MCF 10A (cell line): ENCODE measurements around the gene USP13. TPM values are rescaled to one million over a fixed set of nuclear protein-coding genes. Genes with fewer than 3 reads are reported as not detected.

ENCODE experiments used
- BruUV-seq: library from RNA; stranded (reverse); fragments of 400-500 nt; replicated peaks from 2 replicates; lab custom pipeline; 2021; lab: Mats Ljungman, UMichigan
- CTCF ChIA-PET: fragments of 300-600 bp; sonication (Branson Sonifier 250); formaldehyde crosslinking; extraction: SDS; loops from one replicate; lab custom pipeline; 2021; ENCODE audit warnings: antibody characterized with exemption, inconsistent platforms; lab: Yijun Ruan, JAX
- POLR2A ChIA-PET: fragments of 300-600, 350-650 bp; sonication (Branson Sonifier 250); formaldehyde crosslinking; extraction: SDS; loops from one replicate; lab custom pipeline; 2020; ENCODE audit warnings: antibody characterized with exemption, inconsistent platforms; lab: Yijun Ruan, JAX
- DNase-seq: peaks from one replicate; pipeline ENCODE4 v3.0.0-alpha.2; 2018; ENCODE audit not compliant: unreplicated experiment
- H3K27ac Mint-ChIP-seq: one replicate; pipeline ENCODE4 v1.8.0; 2022; ENCODE audit warnings: mild to moderate bottlenecking, low read depth, mixed read lengths; ENCODE audit not compliant: unreplicated experiment
- H3K27me3 Mint-ChIP-seq: one replicate; pipeline ENCODE4 v1.8.0; 2022; ENCODE audit warnings: mixed read lengths; ENCODE audit not compliant: insufficient read depth, unreplicated experiment
- H3K36me3 Mint-ChIP-seq: one replicate; pipeline ENCODE4 v1.8.0; 2022; ENCODE audit warnings: mild to moderate bottlenecking, moderate library complexity, mixed read lengths; ENCODE audit not compliant: insufficient read depth, unreplicated experiment
- H3K4me1 Mint-ChIP-seq: one replicate; pipeline ENCODE4 v1.8.0; 2022; ENCODE audit warnings: mixed read lengths; ENCODE audit not compliant: insufficient read depth, unreplicated experiment
- H3K4me3 Mint-ChIP-seq: one replicate; pipeline ENCODE4 v1.8.0; 2022; ENCODE audit warnings: mild to moderate bottlenecking, moderate library complexity, mixed read lengths; ENCODE audit not compliant: unreplicated experiment
- H3K9me3 Mint-ChIP-seq: one replicate; pipeline ENCODE4 v1.8.0; 2022; ENCODE audit warnings: mixed read lengths; ENCODE audit not compliant: unreplicated experiment
- intact Hi-C: fragments of 100-400 bp; cut with micrococcal nuclease; formaldehyde crosslinking; loops from 2 replicates; pipeline ENCODE4 v1.14.1; 2022
- total RNA-seq: library from RNA; stranded (reverse); gene quantifications from 2 replicates; pipeline ENCODE4 v1.2.3, GENCODE V29; 2022
- TF ChIP-seq, protein P1 (sequence below): fragments of 200-600 bp; IDR thresholded peaks from one replicate; pipeline ENCODE4 v1.8.0; 2022; ENCODE audit warnings: antibody characterized with exemption, mild to moderate bottlenecking; ENCODE audit not compliant: unreplicated experiment

Gene USP13
- total RNA-seq, 1 experiment from 2014 or later, result 9.7 TPM

DNA sequence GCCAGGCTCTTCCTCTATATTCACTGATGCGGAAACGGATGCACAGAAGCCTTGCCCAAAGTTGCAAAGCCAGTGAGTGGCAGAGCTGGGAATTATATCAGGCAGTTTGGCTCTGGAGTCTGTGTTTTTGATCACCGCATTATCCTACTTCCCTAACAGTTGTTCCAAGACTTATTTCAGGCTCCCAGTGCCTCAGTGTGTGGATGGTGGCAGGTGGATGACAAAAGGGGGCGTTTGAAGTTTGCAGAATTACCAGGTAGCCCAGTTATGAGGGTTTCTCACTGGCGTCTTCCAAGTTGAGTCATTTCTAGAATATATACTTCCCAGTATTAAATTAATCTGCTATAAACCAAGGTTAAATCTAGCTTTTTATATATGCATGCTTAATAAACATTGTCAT, 81.0 kb downstream of the USP13 start:
- DNase-seq, result no peak
- H3K27ac Mint-ChIP-seq, result no peak overlapping the region
- H3K9me3 Mint-ChIP-seq, result no peaks in the 10 kb centered on the region
- H3K27me3 Mint-ChIP-seq, result no peaks in the 10 kb centered on the region
- H3K36me3 Mint-ChIP-seq, result peaks cover 30% of the 10 kb centered on the region
- ChIA-PET CTCF (interaction anchor here (0.6 to 0.9 kb wide), 2 partner anchors 37 to 137 kb away, joined by 3 to 4 read pairs; no protein-coding TSS in a partner anchor), POLR2A (no interaction called here)
- BruUV-seq, result no TSS peak
- intact Hi-C loops, result no loop called here
- no peak overlapping the region for H3K4me3 Mint-ChIP-seq
- H3K4me1 Mint-ChIP-seq, result peaks cover 9% of the 10 kb centered on the region
- TF ChIP-seq, protein P1, sequence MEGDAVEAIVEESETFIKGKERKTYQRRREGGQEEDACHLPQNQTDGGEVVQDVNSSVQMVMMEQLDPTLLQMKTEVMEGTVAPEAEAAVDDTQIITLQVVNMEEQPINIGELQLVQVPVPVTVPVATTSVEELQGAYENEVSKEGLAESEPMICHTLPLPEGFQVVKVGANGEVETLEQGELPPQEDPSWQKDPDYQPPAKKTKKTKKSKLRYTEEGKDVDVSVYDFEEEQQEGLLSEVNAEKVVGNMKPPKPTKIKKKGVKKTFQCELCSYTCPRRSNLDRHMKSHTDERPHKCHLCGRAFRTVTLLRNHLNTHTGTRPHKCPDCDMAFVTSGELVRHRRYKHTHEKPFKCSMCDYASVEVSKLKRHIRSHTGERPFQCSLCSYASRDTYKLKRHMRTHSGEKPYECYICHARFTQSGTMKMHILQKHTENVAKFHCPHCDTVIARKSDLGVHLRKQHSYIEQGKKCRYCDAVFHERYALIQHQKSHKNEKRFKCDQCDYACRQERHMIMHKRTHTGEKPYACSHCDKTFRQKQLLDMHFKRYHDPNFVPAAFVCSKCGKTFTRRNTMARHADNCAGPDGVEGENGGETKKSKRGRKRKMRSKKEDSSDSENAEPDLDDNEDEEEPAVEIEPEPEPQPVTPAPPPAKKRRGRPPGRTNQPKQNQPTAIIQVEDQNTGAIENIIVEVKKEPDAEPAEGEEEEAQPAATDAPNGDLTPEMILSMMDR, result no peak

DNA sequence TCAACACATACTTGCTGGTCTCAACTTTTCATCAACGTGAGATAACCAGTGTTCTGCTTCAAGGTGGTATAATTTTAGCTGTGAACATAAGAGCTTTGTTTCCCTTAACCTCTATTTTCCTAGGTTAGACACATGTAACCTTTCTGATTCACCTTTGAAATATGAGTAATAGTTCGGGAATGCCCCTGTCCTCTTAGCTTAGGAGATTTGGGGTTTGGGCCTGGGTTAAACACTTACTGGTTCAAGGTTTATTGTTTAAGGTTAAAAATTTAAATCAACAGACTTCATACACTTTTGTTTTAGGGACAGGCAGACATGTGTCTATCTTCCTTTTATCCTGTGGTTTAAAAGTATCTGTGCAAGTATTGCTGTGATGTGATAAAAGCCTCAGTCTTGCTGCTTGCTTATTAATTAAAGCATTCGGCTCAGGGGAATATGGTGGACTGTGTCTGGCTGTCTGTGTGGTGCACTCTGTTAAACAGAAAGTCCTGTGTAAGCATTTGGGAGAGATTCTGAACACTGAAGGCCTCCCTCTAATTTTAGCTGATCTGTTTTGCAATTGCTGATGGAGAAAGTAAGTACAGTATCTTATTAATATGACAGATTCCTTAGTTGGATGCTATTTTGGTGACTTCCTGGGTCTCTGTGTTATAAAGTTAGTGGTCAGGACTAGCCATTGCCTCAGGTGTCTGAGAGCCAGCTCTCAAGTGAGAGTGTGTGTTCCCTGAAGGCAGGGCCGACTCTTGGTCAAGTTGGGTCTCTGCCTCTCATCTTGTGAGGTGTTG, 81.8 kb downstream of the USP13 start:
- ChIA-PET CTCF (interaction anchor here (0.5 to 0.9 kb wide), 3 partner anchors 36 to 136 kb away, joined by 3 to 4 read pairs (median 4); no protein-coding TSS in a partner anchor), POLR2A (interaction anchor here (1.2 kb wide), 1 partner anchor 13 kb away, joined by 3 read pairs; no protein-coding TSS in a partner anchor)
- intact Hi-C loops, result no loop called here
- peaks cover 9% of the 10 kb centered on the region for H3K4me1 Mint-ChIP-seq
- no TSS peak for BruUV-seq
- peak overlapping the region; percentile 57 for H3K27ac Mint-ChIP-seq
- TF ChIP-seq, protein P1, result no peak
- H3K36me3 Mint-ChIP-seq, result peaks cover 25% of the 10 kb centered on the region
- no peak overlapping the region for H3K4me3 Mint-ChIP-seq
- no peaks in the 10 kb centered on the region for H3K9me3 Mint-ChIP-seq
- H3K27me3 Mint-ChIP-seq, result no peaks in the 10 kb centered on the region
- DNase-seq, result peak; percentile 8

DNA sequence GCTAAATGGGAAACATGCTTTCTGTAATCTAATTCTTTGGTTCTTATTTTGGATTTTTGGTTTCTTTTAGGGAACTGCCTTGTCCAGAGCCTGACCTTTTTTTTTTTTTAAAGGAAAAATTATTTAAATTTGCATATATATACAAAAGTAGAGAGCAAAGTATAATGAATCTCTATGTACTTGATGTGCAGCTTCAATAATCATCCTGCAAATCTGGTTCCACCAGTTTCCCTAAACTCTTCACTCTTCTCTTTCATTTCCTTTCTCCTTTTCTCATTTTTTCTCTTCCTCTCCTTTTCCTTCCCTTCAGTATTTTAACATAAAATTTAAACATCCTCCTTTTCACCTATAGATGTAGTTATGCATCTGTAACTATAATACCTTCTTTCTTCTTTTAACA, 82.5 kb downstream of the USP13 start:
- no TSS peak for BruUV-seq
- ChIA-PET CTCF (interaction anchor here (1.2 kb wide), 1 partner anchor 15 kb away, joined by 6 read pairs; no protein-coding TSS in a partner anchor), POLR2A (interaction anchor here (1.2 kb wide), 1 partner anchor 14 kb away, joined by 3 read pairs; no protein-coding TSS in a partner anchor)
- intact Hi-C loops, result no loop called here
- H3K4me3 Mint-ChIP-seq, result no peak overlapping the region
- no peaks in the 10 kb centered on the region for H3K9me3 Mint-ChIP-seq
- TF ChIP-seq, protein P1, result no peak
- H3K4me1 Mint-ChIP-seq, result peaks cover 9% of the 10 kb centered on the region
- no peak overlapping the region for H3K27ac Mint-ChIP-seq
- H3K36me3 Mint-ChIP-seq, result peaks cover 25% of the 10 kb centered on the region
- no peak for DNase-seq
- H3K27me3 Mint-ChIP-seq, result no peaks in the 10 kb centered on the region

DNA sequence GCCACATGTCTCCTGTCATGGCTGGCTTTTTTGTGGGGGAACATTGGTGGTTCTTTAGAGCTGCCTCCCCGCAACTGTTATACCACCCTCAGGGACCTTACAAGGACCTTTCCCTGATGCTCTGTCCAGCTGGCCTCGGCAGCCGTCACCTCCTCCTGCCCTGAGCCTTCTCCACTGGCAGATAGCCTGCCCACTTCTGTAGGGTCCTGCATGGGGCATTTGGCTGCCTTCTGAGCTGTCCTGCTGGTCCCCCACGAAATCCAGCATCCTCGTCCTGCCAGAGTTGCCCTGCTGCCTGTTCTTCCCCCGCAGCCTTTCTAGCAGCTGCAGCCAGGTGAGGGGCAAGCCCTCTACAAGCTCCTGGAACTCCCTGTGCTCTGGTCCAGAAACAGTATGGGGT, 86.2 kb downstream of the USP13 start:
- no peak for DNase-seq
- Mint-ChIP-seq H3K36me3 (peaks cover 25% of the 10 kb centered on the region), H3K4me3 (no peak overlapping the region), H3K27ac (no peak overlapping the region), H3K9me3 (no peaks in the 10 kb centered on the region), H3K27me3 (no peaks in the 10 kb centered on the region), H3K4me1 (peaks cover 9% of the 10 kb centered on the region)
- TF ChIP-seq, protein P1, result no peak
- intact Hi-C loops, result no loop called here
- no TSS peak for BruUV-seq
- ChIA-PET POLR2A (no interaction called here), CTCF (interaction anchor here (1.3 to 1.9 kb wide), 2 partner anchors 10 to 13 kb away, joined by 4 to 5 read pairs; no protein-coding TSS in a partner anchor)
